ENCODE data around the gene TAF6L.

DNA sequence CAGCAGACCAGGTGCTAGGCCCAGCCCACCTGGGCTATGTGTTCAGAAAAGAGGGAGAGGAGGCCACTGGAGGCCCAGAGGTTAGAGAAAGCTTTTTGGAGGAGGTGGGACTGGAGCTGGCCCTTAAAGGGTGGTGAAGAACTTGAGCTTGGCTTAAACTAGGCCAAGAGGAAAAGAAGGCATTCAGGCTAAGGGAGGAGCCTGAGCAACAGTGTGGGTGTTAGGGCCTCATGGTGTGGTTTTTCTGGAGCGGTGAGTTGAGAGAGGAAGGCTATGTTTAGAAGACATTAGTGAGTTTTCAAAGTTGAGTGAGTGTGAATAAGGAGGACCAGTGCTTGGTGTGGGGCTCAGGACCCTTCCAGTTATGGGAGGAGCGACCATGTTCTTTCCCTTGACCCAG is 6.2 kb downstream of the TAF6L start:
- TF ChIP-seq, protein P1, sequence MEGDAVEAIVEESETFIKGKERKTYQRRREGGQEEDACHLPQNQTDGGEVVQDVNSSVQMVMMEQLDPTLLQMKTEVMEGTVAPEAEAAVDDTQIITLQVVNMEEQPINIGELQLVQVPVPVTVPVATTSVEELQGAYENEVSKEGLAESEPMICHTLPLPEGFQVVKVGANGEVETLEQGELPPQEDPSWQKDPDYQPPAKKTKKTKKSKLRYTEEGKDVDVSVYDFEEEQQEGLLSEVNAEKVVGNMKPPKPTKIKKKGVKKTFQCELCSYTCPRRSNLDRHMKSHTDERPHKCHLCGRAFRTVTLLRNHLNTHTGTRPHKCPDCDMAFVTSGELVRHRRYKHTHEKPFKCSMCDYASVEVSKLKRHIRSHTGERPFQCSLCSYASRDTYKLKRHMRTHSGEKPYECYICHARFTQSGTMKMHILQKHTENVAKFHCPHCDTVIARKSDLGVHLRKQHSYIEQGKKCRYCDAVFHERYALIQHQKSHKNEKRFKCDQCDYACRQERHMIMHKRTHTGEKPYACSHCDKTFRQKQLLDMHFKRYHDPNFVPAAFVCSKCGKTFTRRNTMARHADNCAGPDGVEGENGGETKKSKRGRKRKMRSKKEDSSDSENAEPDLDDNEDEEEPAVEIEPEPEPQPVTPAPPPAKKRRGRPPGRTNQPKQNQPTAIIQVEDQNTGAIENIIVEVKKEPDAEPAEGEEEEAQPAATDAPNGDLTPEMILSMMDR (IDR thresholded peaks at IDR 0.05 in 4 of 5, conservative IDR thresholded peaks at IDR 0.05 in 1 of 5) = no peak
- no peak for TF ChIP-seq POLR2A (IDR thresholded peaks at IDR 0.05)
